Adipocyte (in vitro differentiated cells): Measurements from ENCODE around the gene RHBDL1.
A peak's percentile ranks its signal among the peaks of the same experiment; 100 is the strongest.
"Not testable (repeated sequence)": the region's sequence is repeated elsewhere in the genome, so short reads cannot be mapped to it uniquely, and the experiment has no call there.

ENCODE experiments used
- DNase-seq: peaks from one replicate; pipeline ENCODE4 v3.0.0-alpha.2; 2015; ENCODE audit warnings: low read depth
- H3K27me3 ChIP-seq: replicated peaks from 2 replicates; pipeline ENCODE4 v1.7.0; 2013; ENCODE audit warnings: mild to moderate bottlenecking, low read length, moderate library complexity; ENCODE audit not compliant: control insufficient read depth, insufficient read depth
- H3K36me3 ChIP-seq: 2 replicates; pipeline ENCODE4 v1.7.0; 2013; ENCODE audit warnings: low read length, mild to moderate bottlenecking, moderate library complexity; ENCODE audit not compliant: control insufficient read depth, insufficient read depth, severe bottlenecking
- H3K4me1 ChIP-seq: 2 replicates; pipeline ENCODE4 v1.7.0; 2013; ENCODE audit warnings: mild to moderate bottlenecking, low read length, moderate library complexity; ENCODE audit not compliant: control insufficient read depth, insufficient read depth
- H3K4me3 ChIP-seq: 2 replicates; pipeline ENCODE4 v1.7.0; 2013; ENCODE audit warnings: mild to moderate bottlenecking, low read length, moderate library complexity
- H3K9ac ChIP-seq: 2 replicates; pipeline ENCODE4 v1.7.0; 2013; ENCODE audit warnings: mild to moderate bottlenecking, low read length, moderate library complexity
- H3K9me3 ChIP-seq: 2 replicates; pipeline ENCODE4 v1.7.0; 2013; ENCODE audit warnings: mild to moderate bottlenecking, low read length, moderate library complexity; ENCODE audit not compliant: control insufficient read depth

Gene RHBDL1

GRCh38 chr16:686459-687260 lies 11.2 kb downstream of the RHBDL1 start:
- DNase-seq, result no peak
- H3K4me3 ChIP-seq, result no peak overlapping the region
- H3K9me3 ChIP-seq, result no peaks in the 10 kb centered on the region
- peaks cover 21% of the 10 kb centered on the region for H3K36me3 ChIP-seq
- H3K9ac ChIP-seq, result no peak overlapping the region
- H3K4me1 ChIP-seq, result peaks cover 33% of the 10 kb centered on the region
- H3K27me3 ChIP-seq, result no peaks in the 10 kb centered on the region

- DNase-seq, result no peak
- H3K4me3 ChIP-seq, result no peak overlapping the region
- no peaks in the 10 kb centered on the region for H3K27me3 ChIP-seq
- H3K4me1 ChIP-seq, result peaks cover 25% of the 10 kb centered on the region
- no peaks in the 10 kb centered on the region for H3K9me3 ChIP-seq
- peaks cover 13% of the 10 kb centered on the region for H3K36me3 ChIP-seq
- no peak overlapping the region for H3K9ac ChIP-seq
Measured at GRCh38 chr16:687499-687898, 12.0 kb downstream of the RHBDL1 start.

- no peak for DNase-seq
- Histone ChIP-seq H3K27me3 (peaks cover 7% of the 10 kb centered on the region), H3K4me3 (peak overlapping the region; percentile 96)
Measured at GRCh38 chr16:689175-689897, 13.9 kb downstream of the RHBDL1 start.

GRCh38 chr16:691242-691641 lies 15.8 kb downstream of the RHBDL1 start:
- H3K4me3 ChIP-seq, H3K36me3 ChIP-seq, H3K9ac ChIP-seq, H3K9me3 ChIP-seq, DNase-seq: not testable (repeated sequence)
- Histone ChIP-seq H3K4me1 (peaks cover 14% of the 10 kb centered on the region), H3K27me3 (peaks cover 14% of the 10 kb centered on the region)

More at GRCh38 chr16:689175-689897, 13.9 kb downstream of the RHBDL1 start:
- Histone ChIP-seq H3K9me3 (no peaks in the 10 kb centered on the region), H3K9ac (peak overlapping the region; percentile 97), H3K36me3 (peaks cover 5% of the 10 kb centered on the region), H3K4me1 (peaks cover 14% of the 10 kb centered on the region)

- Histone ChIP-seq H3K9ac (no peak overlapping the region), H3K36me3 (no peaks in the 10 kb centered on the region), H3K27me3 (peaks cover 14% of the 10 kb centered on the region), H3K4me1 (peaks cover 14% of the 10 kb centered on the region), H3K4me3 (no peak overlapping the region), H3K9me3 (no peaks in the 10 kb centered on the region)
- DNase-seq, result no peak
Measured at GRCh38 chr16:692356-693108, 17.1 kb downstream of the RHBDL1 start.

GRCh38 chr16:693364-693763 lies 17.9 kb downstream of the RHBDL1 start:
- Histone ChIP-seq H3K27me3 (peaks cover 14% of the 10 kb centered on the region), H3K9me3 (no peaks in the 10 kb centered on the region), H3K36me3 (no peaks in the 10 kb centered on the region), H3K9ac (no peak overlapping the region), H3K4me1 (peaks cover 14% of the 10 kb centered on the region), H3K4me3 (no peak overlapping the region)
- no peak for DNase-seq

GRCh38 chr16:693766-694165 lies 18.3 kb downstream of the RHBDL1 start:
- DNase-seq, result no peak
- H3K4me3 ChIP-seq, result no peak overlapping the region
- H3K9ac ChIP-seq, result no peak overlapping the region

GRCh38 chr16:694187-694862 lies 18.9 kb downstream of the RHBDL1 start:
- Histone ChIP-seq H3K9ac (no peak overlapping the region), H3K36me3 (no peaks in the 10 kb centered on the region), H3K4me1 (peaks cover 5% of the 10 kb centered on the region), H3K4me3 (no peak overlapping the region), H3K9me3 (no peaks in the 10 kb centered on the region), H3K27me3 (peaks cover 16% of the 10 kb centered on the region)
- no peak for DNase-seq

More at GRCh38 chr16:693766-694165, 18.3 kb downstream of the RHBDL1 start:
- Histone ChIP-seq H3K9me3 (no peaks in the 10 kb centered on the region), H3K36me3 (no peaks in the 10 kb centered on the region), H3K27me3 (peaks cover 14% of the 10 kb centered on the region), H3K4me1 (peaks cover 10% of the 10 kb centered on the region)

- no peak for DNase-seq
- H3K36me3 ChIP-seq, result no peaks in the 10 kb centered on the region
- no peak overlapping the region for H3K9ac ChIP-seq
- no peaks in the 10 kb centered on the region for H3K4me1 ChIP-seq
- H3K9me3 ChIP-seq, result no peaks in the 10 kb centered on the region
- H3K27me3 ChIP-seq, result peaks cover 16% of the 10 kb centered on the region
- H3K4me3 ChIP-seq, result no peak overlapping the region
Measured at GRCh38 chr16:694863-695354, 19.4 kb downstream of the RHBDL1 start.

- DNase-seq, result no peak
- Histone ChIP-seq H3K4me1 (no peaks in the 10 kb centered on the region), H3K4me3 (no peak overlapping the region), H3K27me3 (peaks cover 22% of the 10 kb centered on the region), H3K9me3 (no peaks in the 10 kb centered on the region), H3K36me3 (no peaks in the 10 kb centered on the region), H3K9ac (no peak overlapping the region)
Measured at GRCh38 chr16:695355-696089, 20.1 kb downstream of the RHBDL1 start.
